Measurements from ENCODE around the gene NKX6-2.

The NKX6-2 gene

GRCh38 chr10:132763545-132763944 is 22.4 kb downstream of the NKX6-2 start:
- TF ChIP-seq POLR2A (IDR thresholded peaks at IDR 0.05; ENCODE audit: extremely low read depth, insufficient read length) (no peak), MAX (IDR thresholded peaks at IDR 0.05; ENCODE audit: low read depth, low read length) (no peak), MYC (IDR thresholded peaks at IDR 0.05; ENCODE audit: low read depth, low read length) (no peak), CTCF (IDR thresholded peaks at IDR 0.05; ENCODE audit: low read depth, low read length) (no peak)
- H3K4me3 ChIP-seq (ENCODE audit: low read depth, low read length): no peak overlapping the region
- no peak for DNase-seq (ENCODE audit: low read depth)

- no peak for DNase-seq (ENCODE audit: low read depth)
- TF ChIP-seq MAX (IDR thresholded peaks at IDR 0.05; ENCODE audit: low read depth, low read length) (no peak), CTCF (IDR thresholded peaks at IDR 0.05; ENCODE audit: low read depth, low read length) (no peak), POLR2A (IDR thresholded peaks at IDR 0.05; ENCODE audit: extremely low read depth, insufficient read length) (no peak), MYC (IDR thresholded peaks at IDR 0.05; ENCODE audit: low read depth, low read length) (no peak)
- H3K4me3 ChIP-seq (ENCODE audit: low read depth, low read length): no peak overlapping the region
Measured at GRCh38 chr10:132762267-132762666, 23.7 kb downstream of the NKX6-2 start.

- no peak for TF ChIP-seq MYC (IDR thresholded peaks at IDR 0.05; ENCODE audit: low read depth, low read length)
- TF ChIP-seq MAX (IDR thresholded peaks at IDR 0.05; ENCODE audit: low read depth, low read length): no peak
- no peak for TF ChIP-seq POLR2A (IDR thresholded peaks at IDR 0.05; ENCODE audit: extremely low read depth, insufficient read length)
- TF ChIP-seq CTCF (IDR thresholded peaks at IDR 0.05; ENCODE audit: low read depth, low read length): no peak
- DNase-seq (ENCODE audit: low read depth): no peak
- H3K4me3 ChIP-seq (ENCODE audit: low read depth, low read length): no peak overlapping the region
Measured at GRCh38 chr10:132761395-132762060, 24.4 kb downstream of the NKX6-2 start.

- no peak for TF ChIP-seq CTCF (IDR thresholded peaks at IDR 0.05; ENCODE audit: low read depth, low read length)
- no peak for TF ChIP-seq MAX (IDR thresholded peaks at IDR 0.05; ENCODE audit: low read depth, low read length)
- TF ChIP-seq MYC (IDR thresholded peaks at IDR 0.05; ENCODE audit: low read depth, low read length): no peak
- H3K4me3 ChIP-seq (ENCODE audit: low read depth, low read length): no peak overlapping the region
- no peak for DNase-seq (ENCODE audit: low read depth)
Measured at GRCh38 chr10:132758865-132759264, 27.1 kb downstream of the NKX6-2 start.

GRCh38 chr10:132757171-132757570 is 28.8 kb downstream of the NKX6-2 start:
- H3K4me3 ChIP-seq (ENCODE audit: low read depth, low read length): no peak overlapping the region
- TF ChIP-seq POLR2A (IDR thresholded peaks at IDR 0.05; ENCODE audit: extremely low read depth, insufficient read length) (no peak), MYC (IDR thresholded peaks at IDR 0.05; ENCODE audit: low read depth, low read length) (no peak), MAX (IDR thresholded peaks at IDR 0.05; ENCODE audit: low read depth, low read length) (no peak), CTCF (IDR thresholded peaks at IDR 0.05; ENCODE audit: low read depth, low read length) (no peak)
- no peak for DNase-seq (ENCODE audit: low read depth)
